GM23338 (cell line): ENCODE data around the gene ZSCAN1. TPM values are rescaled to one million over a fixed set of nuclear protein-coding genes. Genes with fewer than 3 reads are reported as not detected.

Experiments used
- CREB1 ChIP-seq: fragments of 250-450 bp; sonication (Bioruptor Pico); IDR thresholded peaks from 2 replicates; pipeline ENCODE4 v1.5.0; 2020; ENCODE audit warnings: low read depth, mild to moderate bottlenecking, moderate library complexity
- JUNB ChIP-seq: IDR thresholded peaks from one replicate; pipeline ENCODE4 v1.6.1; 2016; ENCODE audit warnings: antibody characterized with exemption; ENCODE audit not compliant: unreplicated experiment
- NANOG ChIP-seq: IDR thresholded peaks from 2 replicates; pipeline ENCODE4 v1.6.1; 2016; ENCODE audit warnings: antibody characterized with exemption, borderline replicate concordance
- POLR2AphosphoS5 ChIP-seq: IDR thresholded peaks from 2 replicates; pipeline ENCODE4 v1.6.1; 2016; ENCODE audit warnings: antibody characterized with exemption, low read depth
- REST ChIP-seq: IDR thresholded peaks from one replicate; pipeline ENCODE4 v1.6.1; 2018; ENCODE audit warnings: antibody characterized with exemption; ENCODE audit not compliant: unreplicated experiment
- ZNF114 ChIP-seq: fragments of 250-450 bp; sonication (Bioruptor Pico); IDR thresholded peaks from 2 replicates; pipeline ENCODE4 v1.5.0; 2020; ENCODE audit warnings: mild to moderate bottlenecking, moderate library complexity
- ZNF331 ChIP-seq: fragments of 250-450 bp; sonication (Bioruptor Pico); IDR thresholded peaks from 2 replicates; pipeline ENCODE4 v1.5.0; 2020; ENCODE audit warnings: low read depth, mild to moderate bottlenecking, moderate library complexity
- ZNF462 ChIP-seq: fragments of 250-450 bp; sonication (Bioruptor Pico); IDR thresholded peaks from 2 replicates; pipeline ENCODE4 v1.5.0; 2020; ENCODE audit warnings: mild to moderate bottlenecking, moderate library complexity
- polyA plus RNA-seq: library from polyadenylated mRNA; unstranded; fragments of >200 nt; fragmentation: Nextera tagmentation; extraction: Ambion mirVana; gene quantifications from 2 replicates; pipeline ENCODE4 v1.2.1, GENCODE V29; 2016
- total RNA-seq: library from RNA; depleted of rRNA; stranded (reverse); fragments of >200 nt; shearing (Covaris generic); gene quantifications from 2 replicates; pipeline ENCODE4 v1.2.3, GENCODE V29; 2014

ZSCAN1 gene
- total and polyA plus RNA-seq, 2 experiments from 2014 or later = 1.5 to 3.9 TPM

- TF ChIP-seq ZNF462 (no peak), NANOG (no peak), JUNB (no peak), REST (no peak), CREB1 (CRISPR knock-in tag) (no peak), ZNF331 (CRISPR knock-in tag) (no peak), ZNF114 (CRISPR knock-in tag) (no peak), POLR2AphosphoS5 (no peak)
These were observed 54.8 kb downstream of the ZSCAN1 start (continued) for GRCh38 chr19:58088521-58089052.
